Measurements from ENCODE around the gene SLC22A15.
A peak's percentile ranks its signal among the peaks of the same experiment; 100 is the strongest.
"Not testable (repeated sequence)": the region's sequence is repeated elsewhere in the genome, so short reads cannot be mapped to it uniquely, and the experiment has no call there.

Gene SLC22A15

DNA sequence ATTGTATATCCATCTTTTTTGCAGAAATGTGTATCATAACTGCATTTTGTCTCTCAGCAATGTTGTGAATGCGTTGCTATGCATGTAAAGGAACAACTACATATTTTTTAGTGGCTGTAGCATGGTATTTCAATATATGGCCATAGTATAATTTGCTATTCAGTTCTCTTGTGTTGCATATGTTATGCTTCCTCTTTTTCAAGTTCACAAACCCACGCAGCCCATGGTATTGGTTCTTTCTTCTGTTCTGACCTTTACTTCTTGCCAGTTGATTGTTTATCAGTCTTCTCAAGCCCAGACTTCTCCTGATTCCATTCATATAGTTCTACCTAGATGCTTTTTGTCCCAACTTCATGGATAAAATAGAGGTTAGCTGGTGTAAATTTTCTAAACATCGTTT, 6.1 kb downstream of the SLC22A15 start:
- no peak for DNase-seq

GRCh38 chr1:115983584-115983983, 7.3 kb downstream of the SLC22A15 start:
- DNase-seq: no peak

DNA sequence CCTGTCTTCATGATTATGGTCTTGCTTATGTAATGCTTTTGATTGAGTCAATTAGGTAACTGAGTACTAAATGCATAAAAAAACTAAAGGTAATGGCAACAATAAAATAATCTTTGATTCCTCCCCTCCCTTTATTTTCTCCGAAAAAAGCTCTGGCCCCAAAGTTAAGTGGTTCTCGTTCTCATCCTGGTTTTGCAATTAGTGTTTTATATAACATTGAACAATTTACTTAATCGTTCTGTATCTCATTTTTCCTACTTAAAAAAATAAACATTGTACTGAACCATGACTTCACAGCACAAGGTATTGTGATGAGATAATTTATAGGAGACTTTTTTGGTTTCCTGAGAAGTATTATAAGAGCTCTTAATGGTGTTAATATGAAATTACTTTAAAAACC, 11.3 kb downstream of the SLC22A15 start:
- DNase-seq: no peak

DNA sequence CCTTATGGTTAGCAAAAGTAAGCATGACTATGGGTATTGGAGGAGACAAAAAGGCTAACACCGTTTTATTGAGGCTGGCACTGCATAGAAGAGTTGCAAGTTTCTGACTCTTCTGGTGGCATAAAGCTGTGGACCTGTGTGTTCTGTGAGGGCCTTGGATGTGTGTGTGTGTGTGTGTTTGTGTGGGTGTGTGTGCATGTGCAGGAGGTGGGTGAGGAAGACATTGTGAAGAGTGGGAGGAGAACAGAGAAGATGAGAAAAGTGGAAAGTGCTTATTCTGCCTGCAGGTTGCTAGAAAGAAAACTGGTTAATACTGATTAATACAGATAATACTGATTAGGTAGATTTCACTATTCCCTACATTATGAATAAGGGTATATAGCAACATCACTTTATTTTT, 12.6 kb downstream of the SLC22A15 start:
- no peak for DNase-seq

DNA sequence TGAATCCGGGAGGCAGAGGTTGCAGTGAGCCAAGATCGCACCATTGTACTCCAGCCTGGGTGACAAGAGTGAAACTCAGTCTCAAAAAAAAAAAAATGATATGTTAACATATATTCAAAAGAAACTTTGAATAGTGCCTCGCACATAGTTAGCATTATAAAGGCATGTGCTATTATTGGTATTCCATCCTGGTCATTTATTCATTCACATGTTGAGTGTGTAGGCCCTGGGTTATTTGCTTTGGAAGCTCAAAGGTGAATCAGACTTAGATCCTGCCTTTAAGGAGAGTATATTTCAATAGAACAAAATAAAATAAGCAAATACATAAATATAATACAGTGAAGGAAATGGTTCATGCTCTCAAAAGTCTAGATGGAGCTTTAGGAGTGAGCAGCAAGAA, 13.4 kb downstream of the SLC22A15 start:
- no peak for DNase-seq

GRCh38 chr1:115991909-115992308, 15.6 kb downstream of the SLC22A15 start:
- DNase-seq: no peak

- DNase-seq: not testable (repeated sequence)
Measured at GRCh38 chr1:115997921-115998320, 21.6 kb downstream of the SLC22A15 start.

DNA sequence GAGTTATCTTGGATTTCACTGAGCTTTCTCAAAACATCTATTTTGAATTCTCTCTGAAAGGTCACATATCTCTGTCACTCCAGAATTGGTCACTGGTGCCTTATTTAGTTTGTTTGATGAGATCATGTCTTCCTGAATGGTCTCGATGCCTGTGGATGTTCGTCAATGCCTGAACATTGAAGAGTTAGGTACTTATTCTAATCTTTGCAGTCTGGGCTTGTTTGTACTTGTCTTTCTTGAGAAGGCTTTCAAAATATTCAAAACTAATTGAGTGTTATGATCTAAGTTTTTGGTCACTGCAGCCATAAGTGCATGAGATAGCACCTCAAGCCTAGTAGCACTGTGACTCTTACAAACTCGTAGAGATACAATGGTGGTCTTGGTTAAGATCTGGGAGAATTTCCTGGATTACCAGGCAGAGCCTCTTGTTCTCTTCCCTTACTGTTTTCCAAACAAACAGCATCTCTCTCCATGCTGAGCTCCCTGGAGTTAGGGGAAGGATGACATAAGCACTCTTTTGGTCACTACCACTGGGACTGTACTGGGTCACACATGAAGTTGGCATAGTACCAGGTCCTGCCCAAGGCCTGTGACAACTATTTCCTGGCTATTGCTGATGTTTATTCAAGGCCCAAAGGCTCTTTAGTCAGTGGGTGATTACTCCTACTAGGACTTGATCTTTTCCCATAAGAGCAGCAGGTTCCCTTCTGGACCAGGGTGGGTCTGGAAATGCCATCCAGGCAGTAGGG, 25.6 kb downstream of the SLC22A15 start:
- no peak for DNase-seq

GRCh38 chr1:116002781-116003420, 26.6 kb downstream of the SLC22A15 start:
- no peak for DNase-seq

GRCh38 chr1:116003823-116004222, 27.5 kb downstream of the SLC22A15 start:
- DNase-seq: no peak

DNA sequence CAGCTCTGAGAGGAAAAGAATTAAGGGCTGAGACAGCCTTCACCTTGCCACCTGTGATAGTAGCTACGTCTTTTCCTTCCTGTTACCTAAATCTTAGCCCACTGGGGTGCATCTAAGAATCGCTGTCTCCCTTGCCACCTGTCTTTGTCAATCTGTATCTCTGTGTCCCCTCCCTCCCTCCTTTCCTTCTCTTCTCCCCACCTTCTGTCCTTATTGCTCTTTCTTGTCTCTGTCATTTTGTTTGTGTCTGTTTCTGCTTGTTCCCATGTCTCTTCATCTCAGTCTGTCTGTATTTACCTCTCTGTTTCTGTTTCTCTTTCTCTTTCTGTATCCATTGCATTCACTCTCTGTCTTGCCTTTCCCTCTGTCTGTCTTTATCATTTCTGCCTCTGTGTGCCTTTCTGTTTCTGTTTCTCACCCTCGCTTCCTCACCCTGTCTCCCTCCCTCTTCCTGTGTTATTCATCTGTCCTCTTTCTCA, 30.2 kb downstream of the SLC22A15 start:
- no peak for DNase-seq

- DNase-seq: no peak
Measured at GRCh38 chr1:116008656-116009390, 32.5 kb downstream of the SLC22A15 start.

GRCh38 chr1:116012716-116013115, 36.4 kb downstream of the SLC22A15 start:
- DNase-seq: no peak

DNA sequence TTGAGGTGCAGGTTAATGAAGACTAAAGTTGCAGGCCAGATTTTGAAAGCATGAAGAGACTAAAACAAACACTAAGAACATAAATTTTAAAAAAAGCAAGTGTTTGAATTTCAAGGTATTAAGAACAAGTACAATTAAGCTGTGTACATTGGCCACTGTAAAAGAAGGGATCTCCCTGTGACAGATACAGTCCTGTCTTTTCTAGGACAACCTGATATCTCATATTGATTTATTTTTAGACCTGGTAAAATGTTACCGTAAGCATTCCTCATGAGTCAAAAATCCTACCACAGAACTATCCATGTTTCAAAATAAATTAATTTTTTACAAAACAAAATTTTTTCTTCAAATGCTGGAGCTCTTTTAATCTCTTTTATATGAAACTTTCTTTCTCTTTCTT, 39.4 kb downstream of the SLC22A15 start:
- DNase-seq: no peak

- DNase-seq: no peak
Measured at GRCh38 chr1:116018007-116018406, 41.7 kb downstream of the SLC22A15 start.

GRCh38 chr1:116019653-116020253, 43.4 kb downstream of the SLC22A15 start:
- DNase-seq: no peak

DNA sequence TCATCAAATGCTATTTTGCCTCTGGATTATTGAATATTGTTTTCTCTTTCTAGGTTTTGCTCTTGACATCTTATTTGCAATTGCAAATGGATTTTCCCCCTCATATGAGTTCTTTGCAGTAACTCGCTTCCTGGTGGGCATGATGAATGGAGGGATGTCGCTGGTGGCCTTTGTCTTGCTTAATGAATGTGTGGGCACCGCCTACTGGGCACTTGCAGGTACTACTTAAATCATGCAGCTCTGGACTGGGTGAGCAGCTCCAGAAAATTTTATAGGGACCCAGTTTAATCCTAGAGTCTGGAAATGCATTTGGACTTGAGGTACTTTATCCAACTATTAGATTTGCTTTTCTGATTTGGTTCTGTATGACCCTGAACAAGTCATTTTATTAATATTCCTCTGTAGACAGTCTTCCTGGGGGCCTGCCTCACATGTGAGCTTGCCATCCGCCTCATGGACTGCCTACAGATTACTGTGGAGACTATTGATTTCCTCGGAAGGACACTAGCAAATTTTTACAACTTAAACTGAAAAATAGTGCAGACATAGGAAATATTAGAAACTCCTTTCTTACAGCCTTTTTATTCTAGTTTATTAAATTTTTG, 44.5 kb downstream of the SLC22A15 start:
- no peak for DNase-seq

- DNase-seq: no peak
Measured at GRCh38 chr1:116024626-116025025, 48.3 kb downstream of the SLC22A15 start.

DNA sequence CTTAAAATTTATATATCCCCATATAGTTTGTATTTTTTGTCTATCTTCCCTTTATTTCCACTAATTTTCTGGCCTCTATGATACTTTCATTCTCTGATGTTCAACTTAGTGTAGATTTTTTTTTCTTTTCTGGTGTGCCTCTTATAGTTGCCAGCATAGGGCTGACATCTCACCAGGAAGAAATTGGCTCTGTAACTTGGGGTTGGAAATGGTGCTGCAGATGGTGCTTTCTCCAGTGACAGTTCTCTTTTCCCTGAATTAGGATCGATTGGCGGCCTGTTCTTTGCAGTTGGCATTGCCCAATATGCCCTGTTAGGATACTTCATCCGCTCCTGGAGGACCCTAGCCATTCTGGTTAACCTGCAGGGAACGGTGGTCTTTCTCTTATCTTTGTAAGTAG, 50.3 kb downstream of the SLC22A15 start:
- no peak for DNase-seq

- DNase-seq: peak; percentile 56
Measured at GRCh38 chr1:116031302-116031835, 55.1 kb downstream of the SLC22A15 start.

GRCh38 chr1:116033322-116033721, 57.0 kb downstream of the SLC22A15 start:
- no peak for DNase-seq

- DNase-seq: no peak
Measured at GRCh38 chr1:116036255-116036654, 59.9 kb downstream of the SLC22A15 start.

DNA sequence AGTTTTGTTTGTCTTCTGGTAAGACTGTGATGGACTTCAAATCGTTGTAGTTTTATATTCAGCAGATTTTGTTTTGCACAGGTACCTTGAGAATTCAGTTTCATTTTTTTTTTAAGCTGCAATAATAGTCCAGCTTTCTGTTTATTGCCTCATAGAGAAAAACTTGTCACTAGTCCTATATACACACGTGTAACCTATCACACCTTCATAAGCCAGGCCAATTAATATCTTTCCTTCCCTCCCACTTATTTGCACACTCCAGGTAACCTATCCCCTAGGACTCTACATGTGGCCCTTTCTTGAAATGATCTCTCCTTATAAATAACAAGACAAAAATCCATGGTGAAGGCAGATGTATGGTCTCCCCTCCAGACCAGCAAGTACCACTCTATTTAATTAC, 62.4 kb downstream of the SLC22A15 start:
- no peak for DNase-seq

Data from DMS79 (cell line).